GM19351 (cell line): ENCODE data around the gene MAP3K15.
"Not testable (repeated sequence)": the region's sequence is repeated elsewhere in the genome, so short reads cannot be mapped to it uniquely, and the experiment has no call there.

Experiments used
- ATAC-seq: cut with Tn5 transposase; IDR thresholded peaks from one replicate; pipeline ENCODE4 v1.9.1; 2021; ENCODE audit warnings: mild to moderate bottlenecking, moderate library complexity; ENCODE audit not compliant: unreplicated experiment

The MAP3K15 gene

DNA sequence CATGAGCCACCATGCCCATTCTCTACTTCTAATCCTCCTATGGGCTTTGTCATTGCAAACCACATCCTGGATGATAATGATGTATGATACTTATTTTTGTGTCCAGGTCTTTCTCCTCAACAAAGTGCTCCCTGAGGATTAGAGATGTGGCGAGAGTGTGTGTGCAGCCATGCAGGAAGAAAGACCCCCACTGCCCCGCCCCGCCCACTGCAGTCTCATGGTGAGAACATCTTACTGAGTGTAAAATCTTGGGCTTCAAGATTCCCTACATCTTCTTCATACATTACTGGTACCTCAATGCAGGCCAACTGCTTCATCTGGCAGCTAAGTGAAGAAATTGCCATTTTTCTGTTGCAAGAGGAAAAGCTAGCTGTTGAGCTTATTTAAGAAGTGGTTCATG, 25.9 kb upstream of the MAP3K15 start:
- ATAC-seq = no peak

DNA sequence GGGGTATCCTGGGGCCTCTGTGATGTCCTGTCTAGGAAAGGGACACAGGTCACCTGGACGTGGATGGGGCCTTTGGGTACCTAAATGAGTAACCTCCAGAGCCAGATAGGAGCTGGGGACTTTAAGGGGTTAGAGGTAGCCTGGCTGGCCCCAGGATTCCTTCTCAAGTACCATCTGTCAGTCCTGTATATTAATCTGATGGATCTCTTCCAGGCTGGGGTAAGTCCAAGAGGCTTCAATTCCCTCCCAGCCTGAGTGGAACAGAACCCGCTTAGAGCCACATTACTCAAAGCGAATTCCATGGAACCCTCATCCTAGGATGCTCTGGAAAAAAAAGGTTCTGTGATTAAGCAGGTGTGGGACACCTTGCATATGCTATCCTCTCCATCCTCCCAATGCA, 24.8 kb upstream of the MAP3K15 start:
- ATAC-seq = no peak

DNA sequence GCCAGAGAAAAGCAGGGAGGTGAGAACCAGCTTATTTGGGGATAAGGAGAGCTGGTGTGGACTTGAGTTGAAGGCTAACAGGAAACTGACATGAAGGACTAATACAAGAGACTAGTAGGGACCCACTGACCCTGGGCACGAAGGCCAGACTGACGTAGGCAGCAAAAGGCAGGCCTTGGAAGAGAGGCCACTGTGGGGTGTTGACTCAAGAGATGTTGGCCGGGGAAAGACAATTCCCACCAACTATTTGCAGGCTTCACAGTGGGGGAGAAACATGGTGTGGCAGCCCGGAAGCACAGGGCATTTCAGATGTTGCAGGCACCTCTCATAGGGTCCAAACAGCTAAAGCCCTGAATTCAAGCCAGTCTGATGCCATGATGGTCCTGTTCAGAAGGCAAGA, 24.4 kb upstream of the MAP3K15 start:
- ATAC-seq = no peak

DNA sequence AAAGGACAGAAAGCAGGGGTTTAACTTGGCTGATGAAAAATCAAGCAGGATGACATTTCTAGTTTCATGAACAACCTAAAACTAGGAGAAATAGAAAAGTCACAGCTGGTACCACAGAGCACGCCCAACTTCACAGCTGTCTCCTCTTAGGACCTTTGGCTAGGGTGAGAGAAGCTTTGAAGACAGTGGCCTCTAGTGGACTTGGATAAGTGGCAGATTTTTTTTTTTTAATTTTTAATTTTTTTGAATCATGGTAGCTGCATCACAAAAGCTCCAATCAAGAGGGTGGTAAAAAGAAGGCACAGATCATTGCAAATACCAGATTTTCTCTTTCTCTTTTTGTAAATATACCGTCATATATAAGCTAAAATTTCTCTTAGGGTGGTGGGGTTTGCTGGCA, 20.2 kb upstream of the MAP3K15 start:
- no peak for ATAC-seq

DNA sequence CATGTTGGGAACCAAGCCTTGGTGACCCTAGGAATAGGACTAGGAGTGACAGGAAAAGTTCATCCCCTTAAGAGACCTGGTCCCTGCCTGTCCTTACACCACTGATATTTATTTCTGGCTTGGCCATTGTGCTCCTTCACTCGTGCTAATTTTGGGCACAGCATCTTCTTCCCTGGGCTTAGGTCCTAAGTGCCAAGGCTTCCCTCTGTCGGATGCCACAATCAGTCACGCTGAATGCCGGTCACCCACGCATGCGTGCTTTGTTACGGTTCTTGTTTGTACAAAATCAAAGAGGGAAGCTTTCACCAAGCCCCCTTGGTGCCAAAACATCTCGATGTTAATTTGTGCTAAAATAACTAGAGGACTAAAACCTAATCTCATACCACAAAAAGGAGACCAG, 17.4 kb upstream of the MAP3K15 start:
- no peak for ATAC-seq

DNA sequence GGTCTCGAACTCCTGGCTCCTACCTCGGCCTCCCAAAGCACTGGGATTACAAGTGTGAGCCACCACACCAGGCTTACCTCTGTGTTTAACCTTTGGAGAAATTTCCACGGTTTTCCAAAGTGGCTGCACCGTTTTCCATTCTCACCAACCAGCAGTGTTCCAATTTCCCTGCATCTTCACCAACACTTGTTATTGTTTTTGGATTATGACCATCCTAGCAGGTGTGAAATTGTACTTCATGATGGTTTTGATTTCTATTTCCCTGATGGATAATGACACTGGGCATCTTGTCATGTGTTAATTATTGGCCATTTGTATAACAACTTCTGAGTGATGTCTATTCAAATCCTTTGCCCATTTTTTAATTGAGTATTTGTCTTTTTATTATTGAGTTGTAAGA, 2.7 kb upstream of the MAP3K15 start:
- no peak for ATAC-seq

DNA sequence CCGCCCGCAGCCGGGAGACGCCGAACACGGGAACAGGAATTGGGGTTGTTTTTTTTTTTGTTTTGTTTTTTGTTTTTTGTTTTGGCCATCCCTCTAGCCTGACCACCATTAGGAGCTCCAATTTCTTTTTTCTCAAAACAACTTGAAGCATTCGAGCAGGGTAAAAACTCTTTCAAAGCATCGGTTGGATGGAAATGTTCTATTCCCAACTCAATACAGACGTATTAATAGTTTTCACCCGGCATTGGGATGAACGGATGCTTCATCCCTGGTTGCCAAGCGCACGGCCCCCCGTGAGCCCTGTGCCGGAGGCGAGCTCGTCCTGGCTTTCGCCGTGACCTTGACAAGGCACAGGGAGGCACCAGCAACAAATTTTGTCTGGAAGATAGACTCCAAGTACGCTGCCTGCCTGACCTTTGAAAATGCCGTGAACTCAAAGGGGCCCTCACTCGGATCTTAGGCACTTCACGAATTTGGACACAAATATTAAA, 352 bp upstream of the MAP3K15 start:
- ATAC-seq = no peak

DNA sequence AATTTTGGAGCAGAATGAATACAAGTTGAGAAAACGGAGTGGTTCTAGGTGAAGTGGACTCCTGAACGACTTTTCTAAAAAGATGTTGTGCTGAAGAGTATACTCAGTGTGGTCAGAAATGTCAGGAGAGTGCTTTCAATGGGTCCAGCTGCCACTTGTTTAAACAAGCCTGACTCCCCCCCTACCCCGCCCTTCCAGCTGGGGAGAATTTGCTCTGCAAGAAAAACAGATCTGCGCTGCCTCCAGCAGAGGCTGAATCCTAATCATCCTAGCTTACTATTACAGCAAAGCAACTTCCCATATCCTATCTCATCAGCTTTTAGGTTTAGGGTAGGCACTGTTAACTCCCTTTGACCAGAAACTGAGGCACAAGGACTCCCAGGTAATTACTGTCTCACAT, 1.9 kb downstream of the MAP3K15 start:
- ATAC-seq = no peak

DNA sequence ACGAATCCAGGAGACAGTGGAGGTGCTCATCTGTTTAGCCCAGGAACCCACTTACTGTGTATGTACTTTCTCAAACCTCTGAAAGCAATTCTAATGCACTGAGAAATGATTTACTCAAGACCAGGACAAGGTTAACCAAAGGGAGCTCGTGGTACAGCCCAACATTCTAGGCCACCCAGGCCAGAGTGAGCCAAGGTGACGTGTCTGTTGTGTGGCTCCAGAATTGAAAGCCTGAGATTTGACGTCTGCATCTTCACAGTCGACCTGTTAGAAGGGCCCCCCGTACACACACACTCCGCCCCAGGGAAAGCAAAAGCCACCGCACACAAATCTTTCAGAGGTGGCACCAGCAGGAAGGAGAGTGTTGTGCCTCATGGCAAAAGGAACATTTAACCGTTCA, 2.3 kb downstream of the MAP3K15 start:
- no peak for ATAC-seq

DNA sequence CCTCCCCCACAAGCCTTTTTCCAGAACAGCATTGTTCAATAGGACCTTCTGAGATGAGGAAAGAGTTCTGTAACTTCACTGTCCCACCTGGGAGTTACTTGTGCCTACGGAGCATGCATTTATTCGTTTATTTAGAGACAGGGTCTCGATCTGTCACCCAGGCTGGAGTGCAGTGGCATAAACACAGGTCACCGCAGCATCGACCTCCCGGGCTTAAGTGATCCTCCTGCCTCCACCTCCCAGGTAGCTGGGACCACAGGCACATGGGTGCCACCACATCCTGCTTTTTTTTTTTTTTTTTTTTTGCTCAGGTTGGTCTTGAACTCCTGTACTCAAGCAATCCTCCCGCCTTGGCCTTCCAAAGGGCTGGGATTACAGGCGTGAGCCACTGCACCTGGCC, 2.9 kb downstream of the MAP3K15 start:
- no peak for ATAC-seq

DNA sequence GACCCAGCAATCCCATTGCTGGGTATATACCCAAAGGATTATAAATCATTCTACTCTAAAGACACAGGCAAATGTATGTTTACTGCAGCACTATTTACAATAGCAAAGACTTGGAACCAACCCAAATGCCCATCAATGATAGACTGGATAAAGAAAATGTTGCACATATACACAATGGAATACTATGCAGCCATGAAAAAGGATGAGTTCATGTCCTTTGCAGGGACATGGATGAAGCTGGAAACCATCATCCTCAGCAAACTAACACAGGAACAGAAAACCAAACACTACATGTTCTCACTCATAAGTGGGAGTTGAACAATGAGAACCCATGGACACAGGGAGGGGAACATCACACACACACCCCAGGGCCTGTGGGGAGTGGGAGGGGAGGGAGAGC, 3.5 kb downstream of the MAP3K15 start:
- ATAC-seq = not testable (repeated sequence)

DNA sequence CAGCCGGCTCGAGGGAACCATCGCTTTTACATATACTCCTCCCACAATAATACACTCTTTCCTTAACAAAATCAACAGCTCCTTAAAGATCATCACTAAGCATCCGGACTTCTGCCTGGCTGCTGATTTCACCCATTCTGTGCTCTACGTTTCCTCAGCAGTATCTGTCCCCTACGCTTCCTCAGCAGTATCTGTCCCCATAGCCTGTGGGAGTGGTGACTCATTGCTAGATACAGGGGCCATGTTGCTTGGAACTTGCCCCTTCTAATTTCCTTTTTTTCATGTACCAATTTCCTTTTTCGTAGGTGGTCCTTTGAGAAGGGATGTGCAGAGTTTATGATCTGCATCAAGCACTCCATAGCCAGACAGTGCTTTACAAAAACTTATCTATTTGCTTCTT, 18.6 kb downstream of the MAP3K15 start:
- ATAC-seq = no peak

DNA sequence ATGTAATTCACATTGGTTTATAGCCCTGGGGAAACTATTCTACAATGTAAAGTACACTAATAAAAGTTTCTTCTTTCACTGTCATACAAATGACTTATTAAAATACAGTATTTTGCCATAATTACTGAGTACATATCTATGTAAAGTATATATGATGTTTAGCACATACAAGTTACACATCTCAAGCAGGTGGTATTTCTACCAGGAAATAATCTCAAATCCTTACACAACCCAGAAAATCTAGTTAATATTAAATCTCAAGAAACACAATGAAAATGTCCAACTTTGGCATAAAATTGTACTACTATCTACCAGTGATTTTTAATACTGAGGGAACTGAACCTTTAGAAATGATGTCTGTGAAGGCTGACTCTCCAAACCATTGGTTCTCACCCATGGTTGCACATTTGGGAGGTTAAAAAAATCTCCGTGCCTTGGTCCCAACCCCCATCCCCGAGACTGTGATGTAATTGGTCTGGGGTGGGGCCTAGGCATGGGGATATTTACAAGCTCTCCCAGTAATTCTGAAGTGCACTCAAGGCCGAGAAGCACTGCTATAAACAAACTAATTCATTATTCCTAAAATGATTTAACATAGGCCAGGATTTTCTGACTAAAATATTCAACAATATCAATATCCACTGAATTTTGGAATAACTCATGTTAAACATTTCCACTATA, 27.6 kb downstream of the MAP3K15 start:
- no peak for ATAC-seq

DNA sequence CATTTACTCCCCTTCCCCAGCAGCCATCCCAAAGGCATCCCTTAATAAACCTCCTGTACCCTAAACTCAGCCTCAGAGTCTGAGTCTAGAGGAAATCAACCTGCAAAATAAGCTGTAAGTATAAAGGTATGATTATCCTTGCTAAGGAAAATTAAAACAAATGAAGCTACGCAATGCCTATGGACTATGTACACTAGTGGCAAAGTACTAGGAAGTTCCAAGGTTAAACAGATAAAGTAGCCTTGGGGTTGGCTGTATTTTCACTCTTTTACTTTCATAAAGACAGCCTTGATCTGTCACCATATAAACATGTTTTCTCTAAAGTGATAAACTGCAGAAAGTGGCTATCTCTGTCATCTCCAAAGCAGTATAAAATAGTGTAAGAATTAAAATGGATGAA, 35.9 kb downstream of the MAP3K15 start:
- ATAC-seq = no peak

DNA sequence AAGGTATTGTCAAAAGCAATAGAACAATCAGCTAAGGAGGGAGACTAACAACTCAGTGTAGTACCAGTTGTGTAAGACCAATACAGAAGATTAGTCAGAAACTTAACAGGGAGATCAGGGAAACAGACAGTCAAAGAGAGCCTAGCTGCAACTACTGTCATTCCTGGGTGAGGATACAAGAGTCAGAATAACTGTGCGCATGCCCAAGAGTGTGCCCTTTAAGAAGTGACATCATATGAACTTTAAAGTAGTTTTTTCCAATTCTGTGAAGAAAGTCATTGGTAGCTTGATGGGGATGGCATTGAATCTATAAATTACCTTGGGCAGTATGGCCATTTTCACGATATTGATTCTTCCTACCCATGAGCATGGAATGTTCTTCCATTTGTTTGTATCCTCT, 46.9 kb downstream of the MAP3K15 start:
- ATAC-seq = not testable (repeated sequence)

DNA sequence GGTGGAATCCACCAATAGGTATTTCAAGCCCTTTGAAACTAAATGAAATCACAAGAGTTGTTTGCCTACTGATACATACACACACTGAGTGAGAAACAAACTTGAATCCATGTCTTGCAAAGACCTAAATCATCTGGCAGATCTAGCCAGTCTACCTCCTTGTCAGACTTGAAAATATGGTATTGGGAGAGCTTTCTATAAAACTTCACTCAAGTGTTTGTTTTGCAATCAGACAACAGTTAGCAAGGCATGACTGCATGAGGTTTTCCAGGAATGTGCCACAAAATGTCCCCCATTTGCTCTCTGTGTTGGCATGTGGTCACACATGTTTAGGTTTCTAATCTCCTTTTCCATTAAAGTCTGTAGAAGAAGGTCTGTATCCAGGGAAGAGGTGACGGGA, 52.4 kb downstream of the MAP3K15 start:
- no peak for ATAC-seq

DNA sequence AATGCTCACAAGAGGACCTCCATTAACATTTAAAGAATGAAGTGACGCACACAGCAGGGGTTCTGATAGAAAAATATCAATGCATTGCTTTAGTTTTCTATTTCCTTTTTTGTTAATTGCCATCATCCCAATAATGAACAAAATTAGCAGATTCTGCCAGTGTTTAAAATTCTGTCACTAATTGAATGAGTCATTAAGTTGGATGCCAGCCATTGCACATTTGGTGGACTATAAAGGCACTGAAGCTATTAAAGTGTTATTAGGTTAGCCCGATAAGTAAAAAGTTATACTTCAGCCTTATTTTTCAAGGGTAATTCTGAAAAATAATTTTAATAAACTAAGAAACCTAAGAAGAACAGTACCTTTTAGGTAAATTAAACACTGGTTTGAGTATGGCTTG, 53.1 kb downstream of the MAP3K15 start:
- ATAC-seq = no peak

DNA sequence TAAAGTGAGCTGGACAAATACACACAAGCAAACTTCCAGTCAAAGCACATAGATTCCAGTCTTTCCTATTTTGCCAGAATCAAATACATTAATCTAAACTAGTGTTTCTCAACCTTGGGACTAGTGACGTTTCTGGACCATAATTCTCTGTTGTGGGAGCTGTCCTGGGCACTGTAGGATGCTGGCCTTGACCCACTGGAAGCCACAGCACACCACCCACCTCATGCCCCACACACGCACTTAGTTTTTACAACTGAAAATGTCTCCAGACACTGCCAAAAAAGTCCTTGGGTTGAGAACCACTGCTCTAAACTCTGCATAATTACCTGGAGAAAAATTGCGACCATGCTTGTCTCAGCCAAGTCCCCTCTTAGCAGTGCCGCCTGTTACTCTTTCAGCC, 57.6 kb downstream of the MAP3K15 start:
- ATAC-seq = no peak

DNA sequence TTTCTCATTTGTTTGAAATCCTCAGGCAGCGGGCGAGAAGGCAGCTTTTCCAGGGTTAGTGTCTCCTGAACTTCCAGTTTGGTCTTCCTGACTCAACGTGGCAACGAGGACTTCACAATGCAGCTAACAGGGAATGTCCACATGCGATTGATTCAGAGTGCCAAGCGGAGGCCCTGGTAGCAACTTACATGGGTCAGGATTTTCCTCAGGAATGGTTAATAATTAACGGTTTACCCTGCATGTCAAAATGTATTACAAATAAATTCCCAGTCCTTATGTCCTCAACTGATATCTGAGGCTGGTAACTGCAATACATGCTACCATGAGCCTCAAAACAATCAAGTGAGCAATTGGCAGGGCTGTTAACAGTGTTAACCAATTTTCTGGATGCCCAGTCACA, 67.2 kb downstream of the MAP3K15 start:
- no peak for ATAC-seq

DNA sequence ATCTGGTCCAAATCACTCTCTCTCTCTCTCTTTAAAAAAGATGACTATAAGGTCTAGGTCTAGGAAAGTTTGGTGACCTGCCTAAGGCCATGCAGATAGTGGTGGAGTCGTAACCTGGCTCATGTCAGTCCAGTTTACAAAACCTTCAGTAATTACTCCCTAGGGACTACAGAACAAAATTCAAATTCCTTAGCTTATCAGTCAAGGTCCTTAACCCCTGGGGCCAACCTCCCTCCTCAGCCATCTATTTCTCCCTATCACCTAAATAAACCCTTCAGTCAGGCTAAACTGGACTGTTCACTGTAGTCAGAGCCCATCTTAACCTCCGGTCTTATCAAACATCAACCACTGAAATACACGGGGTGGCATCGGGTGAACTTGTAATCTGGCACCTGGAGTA, 68.9 kb downstream of the MAP3K15 start:
- no peak for ATAC-seq

DNA sequence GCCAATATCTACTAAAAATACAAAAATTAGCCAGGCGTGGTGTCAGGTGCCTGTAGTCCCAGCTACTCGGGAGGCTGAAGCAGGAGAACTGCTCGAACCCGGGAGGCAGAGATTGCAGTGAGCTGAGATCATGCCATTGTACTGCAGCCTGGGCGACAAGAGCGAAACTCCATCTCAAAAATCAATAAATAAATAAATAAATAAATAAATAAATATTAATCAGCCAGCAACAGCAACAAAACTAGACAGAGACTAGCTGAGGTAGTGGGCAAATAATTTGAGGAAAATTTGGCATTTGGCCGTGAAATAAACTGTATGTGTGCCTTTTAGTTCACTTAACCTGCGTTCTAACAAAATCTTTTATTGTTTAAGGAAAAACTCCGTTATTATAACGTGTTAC, 69.5 kb downstream of the MAP3K15 start:
- not testable (repeated sequence) for ATAC-seq

DNA sequence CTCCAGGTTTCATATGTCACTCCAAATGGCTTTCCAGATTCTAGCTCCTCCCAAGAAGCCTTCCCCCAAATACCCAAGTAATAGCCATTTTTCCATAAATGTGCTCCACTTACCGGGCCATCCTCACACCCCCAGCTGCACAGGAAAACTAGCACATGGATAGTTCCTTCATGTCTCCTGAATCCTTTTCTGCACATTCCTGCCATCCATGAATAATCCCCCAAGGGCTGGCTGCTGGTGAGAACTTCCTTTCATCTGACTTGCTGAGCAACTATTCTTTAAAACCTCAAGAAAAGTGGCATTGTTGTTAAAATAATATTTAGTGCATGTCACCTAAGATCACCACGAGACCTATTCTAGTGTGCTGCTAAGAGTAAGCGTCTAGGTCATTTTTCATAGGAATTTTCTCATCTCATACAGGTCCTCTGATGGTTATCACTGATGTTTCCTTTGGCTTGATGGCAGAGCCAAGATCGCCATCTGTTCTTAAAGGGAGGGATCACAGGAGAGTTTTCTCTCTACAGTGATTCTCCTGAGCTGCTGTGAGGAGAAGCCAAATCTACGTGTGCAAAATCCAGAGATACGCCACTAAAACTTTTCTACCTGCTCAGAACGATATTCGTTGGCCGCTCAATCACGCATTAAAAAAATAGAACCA, 71.3 kb downstream of the MAP3K15 start:
- ATAC-seq = no peak

DNA sequence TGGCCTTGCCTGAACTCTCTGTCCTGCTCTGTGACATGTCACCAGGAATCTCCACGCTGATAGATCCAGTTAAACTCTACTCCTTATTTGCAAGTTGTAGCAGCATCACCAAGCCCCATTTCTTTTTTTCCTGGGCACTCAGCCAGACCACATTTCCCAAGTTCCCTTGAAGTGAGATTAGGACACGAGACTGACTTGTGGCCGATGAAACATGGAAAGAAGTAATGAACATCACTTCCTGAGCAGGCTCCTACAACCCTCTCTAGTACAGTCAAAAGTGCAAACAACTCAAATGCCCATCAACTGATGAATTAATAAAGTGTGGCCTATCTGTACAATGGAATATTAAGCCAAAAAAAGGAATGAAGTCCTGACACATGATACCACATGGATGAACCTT, 74.6 kb downstream of the MAP3K15 start:
- no peak for ATAC-seq
